ENCODE data around the gene MACROD2. TPM values are rescaled to one million over a fixed set of nuclear protein-coding genes. Genes with fewer than 3 reads are reported as not detected.

The MACROD2 gene
- total and polyA plus RNA-seq, 2 donors (not counting 1 experiment from before 2014, with no cell fraction given) = 5.3 to 6.7 TPM

GRCh38 chr20:15485519-15485918 lies 1490.2 kb downstream of the MACROD2 start:
- ChIA-PET CTCF (no interaction called here), POLR2A (no interaction called here)
- Histone ChIP-seq H4K20me1 (ENCODE audit: control insufficient read depth, insufficient read depth, low read length, poor library complexity, severe bottlenecking) (no peaks in the 10 kb centered on the region), H3K27ac (ENCODE audit: low read length in 2 of 2) (no peak overlapping the region), H3K4me3 (ENCODE audit: control extremely low read depth in 1 of 5, extremely low read depth in 1 of 5, insufficient read depth in 1 of 5, low read depth in 2 of 5, low read length in 4 of 5) (no peak overlapping the region), H2AFZ (ENCODE audit: insufficient read depth, low read depth, low read length, poor library complexity, severe bottlenecking) (no peak overlapping the region), H3K27me3 (replicated peaks in 1 of 4; ENCODE audit: control extremely low read depth in 1 of 4, control insufficient read depth in 3 of 4, insufficient read depth in 4 of 4, low read length in 3 of 4) (no peaks in the 10 kb centered on the region), H3K9me3 (ENCODE audit: control extremely low read depth in 1 of 3, control insufficient read depth in 2 of 3, insufficient read depth in 1 of 3, low read length in 2 of 3) (peaks cover 0 to 5% (median 0%) of the 10 kb centered on the region in 3 donors), H3K79me2 (ENCODE audit: control insufficient read depth, insufficient read depth, low read length) (no peaks in the 10 kb centered on the region), H3K4me2 (replicated peaks; ENCODE audit: low read depth, low read length, poor library complexity, severe bottlenecking) (no peak overlapping the region), H3K9ac (ENCODE audit: low read length) (no peak overlapping the region), H3K36me3 (replicated peaks in 1 of 2; ENCODE audit: control extremely low read depth in 1 of 2, control insufficient read depth in 1 of 2, extremely low read depth in 1 of 2, insufficient read depth in 2 of 2, low read length in 1 of 2) (no peaks in the 10 kb centered on the region), H3K4me1 (ENCODE audit: control insufficient read depth in 2 of 2, insufficient read depth in 2 of 2, low read length in 2 of 2) (no peaks in the 10 kb centered on the region)
- no peak for DNase-seq
- Mint-ChIP-seq H3K27ac (no peak overlapping the region), H3K9me3 (ENCODE audit: insufficient read depth) (no peaks in the 10 kb centered on the region), H3K4me3 (no peak overlapping the region), H3K27me3 (no peaks in the 10 kb centered on the region), H3K4me1 (no peaks in the 10 kb centered on the region)
- no peak for ATAC-seq (ENCODE audit: low read depth)
- intact Hi-C loops (cut with micrococcal nuclease) = no loop called here
- no CpG with 5 or more reads among the region's 2 CpGs for WGBS (ENCODE audit: insufficient coverage)
- no peak for TF ChIP-seq CTCF (IDR thresholded peaks at IDR 0.05)
- no peak for TF ChIP-seq EZH2 (IDR thresholded peaks at IDR 0.05; ENCODE audit: borderline replicate concordance, insufficient read depth, low read depth, low read length, poor library complexity, severe bottlenecking)

- H3K4me1 Mint-ChIP-seq = no peaks in the 10 kb centered on the region
- WGBS (ENCODE audit: insufficient coverage) = 100% methylated on average over 1 of the region's 2 CpGs
- no peaks in the 10 kb centered on the region for H3K9me3 Mint-ChIP-seq (ENCODE audit: insufficient read depth)
- ATAC-seq (ENCODE audit: low read depth) (no peak), DNase-seq (no peak)
- ChIA-PET POLR2A (no interaction called here), CTCF (no interaction called here)
- Histone ChIP-seq H3K9ac (ENCODE audit: low read length) (no peak overlapping the region), H3K4me1 (ENCODE audit: control insufficient read depth in 2 of 2, insufficient read depth in 2 of 2, low read length in 2 of 2) (no peaks in the 10 kb centered on the region), H4K20me1 (ENCODE audit: control insufficient read depth, insufficient read depth, low read length, poor library complexity, severe bottlenecking) (no peaks in the 10 kb centered on the region), H3K27ac (ENCODE audit: low read length in 2 of 2) (no peak overlapping the region), H3K36me3 (replicated peaks in 1 of 2; ENCODE audit: control extremely low read depth in 1 of 2, control insufficient read depth in 1 of 2, extremely low read depth in 1 of 2, insufficient read depth in 2 of 2, low read length in 1 of 2) (no peaks in the 10 kb centered on the region), H3K79me2 (ENCODE audit: control insufficient read depth, insufficient read depth, low read length) (no peaks in the 10 kb centered on the region), H3K4me2 (replicated peaks; ENCODE audit: low read depth, low read length, poor library complexity, severe bottlenecking) (no peak overlapping the region), H3K9me3 (ENCODE audit: control extremely low read depth in 1 of 3, control insufficient read depth in 2 of 3, insufficient read depth in 1 of 3, low read length in 2 of 3) (peaks cover 0 to 5% (median 0%) of the 10 kb centered on the region in 3 donors), H3K27me3 (replicated peaks in 1 of 4; ENCODE audit: control extremely low read depth in 1 of 4, control insufficient read depth in 3 of 4, insufficient read depth in 4 of 4, low read length in 3 of 4) (no peaks in the 10 kb centered on the region), H2AFZ (ENCODE audit: insufficient read depth, low read depth, low read length, poor library complexity, severe bottlenecking) (no peak overlapping the region), H3K4me3 (ENCODE audit: control extremely low read depth in 1 of 5, extremely low read depth in 1 of 5, insufficient read depth in 1 of 5, low read depth in 2 of 5, low read length in 4 of 5) (no peak overlapping the region)
- TF ChIP-seq EZH2 (IDR thresholded peaks at IDR 0.05; ENCODE audit: borderline replicate concordance, insufficient read depth, low read depth, low read length, poor library complexity, severe bottlenecking) = no peak
- TF ChIP-seq CTCF (IDR thresholded peaks at IDR 0.05) = no peak
- H3K4me3 Mint-ChIP-seq = no peak overlapping the region
- no peaks in the 10 kb centered on the region for H3K27me3 Mint-ChIP-seq
- intact Hi-C loops (cut with micrococcal nuclease) = no loop called here
- H3K27ac Mint-ChIP-seq = no peak overlapping the region
These were observed 1491.7 kb downstream of the MACROD2 start for GRCh38 chr20:15487030-15487429.
